GM12891 (cell line): ENCODE measurements around the gene RPL32.
"Not testable (repeated sequence)": the region's sequence is repeated elsewhere in the genome, so short reads cannot be mapped to it uniquely, and the experiment has no call there.

Experiments used
- DNase-seq: peaks from one replicate; pipeline ENCODE4 v3.0.0; 2011; ENCODE audit warnings: low spot score; ENCODE audit not compliant: insufficient read length
- FAIRE-seq: peaks from 2 replicates; lab custom pipeline; 2011; peaks lifted over from hg19 to GRCh38; lab: Jason Lieb, UNC
- PAX5 ChIP-seq: IDR thresholded peaks from 2 replicates; pipeline ENCODE4 v1.6.1; 2011; ENCODE audit warnings: low read length, moderate library complexity, mild to moderate bottlenecking; ENCODE audit not compliant: insufficient read depth, severe bottlenecking
- POLR2A ChIP-seq: IDR thresholded peaks from 2 replicates; pipeline ENCODE4 v1.6.1; 2011; ENCODE audit warnings: low read depth, low read length, control low read depth
- POLR2AphosphoS5 ChIP-seq: IDR thresholded peaks from 2 replicates; pipeline ENCODE4 v1.6.1; 2011; ENCODE audit warnings: low read depth, low read length, control low read depth
- POU2F2 ChIP-seq: IDR thresholded peaks from 2 replicates; pipeline ENCODE4 v1.6.1; 2011; ENCODE audit warnings: low read depth, mild to moderate bottlenecking, control low read depth, low read length, moderate library complexity
- SPI1 ChIP-seq: IDR thresholded peaks from 2 replicates; pipeline ENCODE4 v1.6.1; 2011; ENCODE audit warnings: low read depth, low read length, control low read depth
- TAF1 ChIP-seq: IDR thresholded peaks from 2 replicates; pipeline ENCODE4 v1.6.1; 2011; ENCODE audit warnings: low read depth, low read length, control low read depth

Gene RPL32

DNA sequence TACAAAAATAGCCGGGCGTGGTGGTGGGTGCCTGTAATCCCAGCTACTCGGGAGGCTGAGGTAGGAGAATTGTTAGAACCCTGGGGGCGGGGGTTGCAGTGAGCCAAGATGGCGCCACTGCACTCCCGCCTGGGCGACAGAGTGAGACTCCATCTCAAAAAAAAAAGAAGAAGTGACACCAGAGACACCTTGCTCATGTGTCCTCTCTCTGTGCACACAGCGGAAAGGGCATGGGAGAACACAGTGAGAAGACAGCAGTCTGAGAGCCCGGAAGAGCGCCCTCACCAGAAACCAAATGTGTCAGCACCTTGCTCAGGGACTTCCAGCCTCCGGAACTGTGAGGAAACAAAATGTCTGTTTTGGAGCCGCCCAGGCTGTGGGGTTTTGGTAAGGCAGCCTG is 40.5 kb upstream of the RPL32 start:
- peak; percentile 76 for TF ChIP-seq SPI1
- FAIRE-seq = peak; percentile 82
- DNase-seq = not testable (repeated sequence)

GRCh38 chr3:12879191-12879815 is 37.9 kb upstream of the RPL32 start:
- TF ChIP-seq POLR2A = no peak
- no peak for TF ChIP-seq PAX5
- no peak for TF ChIP-seq SPI1
- no peak for TF ChIP-seq TAF1
- no peak for TF ChIP-seq POU2F2
- no peak for TF ChIP-seq POLR2AphosphoS5
- no peak for DNase-seq
- FAIRE-seq = no peak

- not testable (repeated sequence) for FAIRE-seq, DNase-seq
These were observed 37.4 kb upstream of the RPL32 start for GRCh38 chr3:12878758-12879157.

DNA sequence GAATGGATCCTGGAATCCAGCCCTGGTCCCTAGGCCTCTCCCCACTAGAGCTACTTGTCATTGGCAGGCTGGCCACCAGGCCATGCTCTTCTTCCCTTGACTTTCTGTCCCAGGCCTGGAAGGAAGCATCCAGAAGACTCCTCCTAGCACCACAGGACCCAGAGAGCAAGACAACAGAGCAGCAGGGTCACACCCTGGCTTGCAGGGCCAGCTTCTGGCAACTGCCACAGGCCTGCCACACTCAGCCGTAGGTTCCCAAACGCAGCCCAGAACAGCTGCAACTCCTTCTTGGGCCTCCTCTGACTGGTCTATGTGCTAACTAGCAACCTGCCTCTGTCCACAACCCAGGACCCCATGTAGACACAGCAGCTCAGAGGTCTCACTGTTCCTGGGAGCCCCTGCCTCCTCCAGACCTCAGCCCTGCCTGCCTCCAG is 36.8 kb upstream of the RPL32 start:
- DNase-seq = no peak
- no peak for FAIRE-seq
- TF ChIP-seq SPI1 (no peak), POU2F2 (no peak), TAF1 (no peak), PAX5 (no peak), POLR2A (no peak), POLR2AphosphoS5 (no peak)

GRCh38 chr3:12877040-12877439 is 35.7 kb upstream of the RPL32 start:
- no peak for DNase-seq
- no peak for FAIRE-seq
- no peak for TF ChIP-seq TAF1
- no peak for TF ChIP-seq POLR2A
- TF ChIP-seq POLR2AphosphoS5 = no peak
- TF ChIP-seq POU2F2 = no peak
- TF ChIP-seq SPI1 = no peak
- TF ChIP-seq PAX5 = no peak

DNA sequence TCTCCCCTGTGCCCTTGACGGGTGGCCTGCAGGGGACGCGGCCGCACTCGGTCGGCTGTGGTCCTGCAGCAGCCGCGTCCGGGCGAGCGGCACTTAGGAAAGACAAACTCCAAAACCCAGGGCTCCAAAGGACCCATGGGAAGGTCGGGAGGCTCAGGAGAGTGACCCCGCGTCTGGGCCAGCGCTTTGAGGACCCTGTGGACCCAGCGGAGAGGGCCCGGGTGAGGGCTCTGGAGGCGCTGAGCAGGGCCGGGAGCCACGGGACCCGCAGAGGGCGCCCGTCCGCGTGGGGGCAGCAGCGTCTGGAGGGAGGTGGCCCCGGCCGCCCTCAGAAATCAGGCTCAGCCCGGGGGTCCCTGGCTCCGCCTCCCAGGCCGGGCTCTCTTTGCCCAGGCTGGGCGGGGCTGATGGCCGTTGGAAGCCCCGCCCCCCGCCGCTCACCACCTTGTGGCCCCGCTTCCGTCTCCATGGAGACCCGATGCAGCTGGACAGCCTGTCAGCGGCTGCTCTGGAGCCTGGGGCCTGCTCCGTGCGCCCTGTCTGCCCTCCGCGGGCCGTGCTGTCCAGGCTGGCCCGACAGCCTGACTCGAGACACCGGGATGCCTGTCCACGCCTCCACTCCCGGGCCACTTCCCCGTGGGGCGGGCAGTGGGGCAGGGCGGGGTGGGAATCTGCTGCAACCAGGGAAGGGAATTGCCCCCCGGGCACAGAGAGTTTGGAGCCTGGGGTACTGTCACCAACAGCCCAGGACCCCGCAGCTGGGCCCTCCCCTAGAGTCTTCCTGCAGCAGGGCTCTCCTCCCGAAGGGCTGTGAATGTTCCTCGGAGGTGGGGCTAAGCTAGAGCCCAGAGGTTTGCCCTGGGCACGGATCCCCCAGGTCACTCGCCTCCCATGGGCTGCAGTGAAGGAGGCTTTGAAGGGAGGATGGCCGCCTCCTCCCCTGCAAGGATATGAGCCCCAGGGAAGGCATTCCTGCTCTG is 34.8 kb upstream of the RPL32 start:
- TF ChIP-seq SPI1 (no peak), POU2F2 (no peak), POLR2A (no peak), PAX5 (no peak), POLR2AphosphoS5 (no peak), TAF1 (no peak)
- DNase-seq (no peak), FAIRE-seq (peak; percentile 63)

GRCh38 chr3:12871404-12871983 is 30.1 kb upstream of the RPL32 start:
- DNase-seq = no peak
- TF ChIP-seq SPI1 = no peak
- TF ChIP-seq POLR2AphosphoS5 = no peak
- TF ChIP-seq TAF1 = no peak
- no peak for TF ChIP-seq POU2F2
- no peak for TF ChIP-seq POLR2A
- TF ChIP-seq PAX5 = no peak
- no peak for FAIRE-seq

DNA sequence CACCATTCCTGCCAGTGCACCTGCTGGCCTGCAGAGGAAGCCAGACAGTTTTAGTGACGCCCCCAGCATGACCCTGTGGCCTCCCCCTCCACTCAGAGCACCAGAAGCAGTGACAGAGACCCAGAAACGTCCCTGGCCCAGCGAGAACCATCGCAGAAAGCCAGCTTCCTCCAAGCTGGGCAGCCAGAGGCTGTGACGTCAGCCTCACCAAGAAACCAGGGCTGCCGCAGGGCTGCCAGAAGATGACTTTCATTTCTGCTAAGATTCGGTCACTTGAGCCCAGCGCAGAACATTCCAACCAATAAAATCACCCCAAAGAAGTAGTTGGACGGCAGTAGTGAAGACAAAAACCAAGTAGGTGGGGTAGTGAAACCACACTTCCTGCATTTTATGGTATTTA is 29.6 kb upstream of the RPL32 start:
- FAIRE-seq (no peak), DNase-seq (no peak)
- TF ChIP-seq SPI1 = no peak
- TF ChIP-seq TAF1 = no peak
- TF ChIP-seq PAX5 = no peak
- no peak for TF ChIP-seq POLR2A
- no peak for TF ChIP-seq POU2F2
- TF ChIP-seq POLR2AphosphoS5 = no peak

- FAIRE-seq (peak; percentile 89), DNase-seq (peak; percentile 68)
- TF ChIP-seq TAF1 (no peak), POLR2A (no peak), SPI1 (no peak), POLR2AphosphoS5 (no peak), PAX5 (no peak), POU2F2 (no peak)
These were observed 27.8 kb upstream of the RPL32 start for GRCh38 chr3:12869035-12869621.
